ENCODE measurements around the gene IRX6. TPM values are rescaled to one million over a fixed set of nuclear protein-coding genes. Genes with fewer than 3 reads are reported as not detected.

IRX6 gene
- total RNA-seq, 2 donors from 2014 or later, result not detected

DNA sequence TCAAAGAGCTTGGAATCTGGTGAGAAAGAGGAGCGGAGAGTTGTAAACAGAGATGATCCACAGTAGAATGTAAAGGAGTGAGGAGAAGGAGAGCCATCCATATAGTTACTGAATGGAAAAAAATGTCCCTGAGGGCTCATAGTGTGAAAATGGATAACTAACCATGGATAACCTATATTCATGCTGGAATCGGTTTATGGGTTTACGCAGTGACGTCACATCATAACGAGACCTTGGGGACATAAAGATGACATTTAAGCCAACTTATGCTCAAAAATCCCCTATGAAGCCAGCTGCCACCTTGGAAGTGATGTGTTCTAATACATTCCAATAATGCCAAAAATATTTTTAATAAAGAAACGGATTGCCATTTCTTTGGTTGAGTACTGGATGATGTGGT lies 22.5 kb downstream of the IRX6 start:
- intact Hi-C loops (cut with DNase I), result no loop called here
- H3K27ac ChIP-seq, result no peak overlapping the region

DNA sequence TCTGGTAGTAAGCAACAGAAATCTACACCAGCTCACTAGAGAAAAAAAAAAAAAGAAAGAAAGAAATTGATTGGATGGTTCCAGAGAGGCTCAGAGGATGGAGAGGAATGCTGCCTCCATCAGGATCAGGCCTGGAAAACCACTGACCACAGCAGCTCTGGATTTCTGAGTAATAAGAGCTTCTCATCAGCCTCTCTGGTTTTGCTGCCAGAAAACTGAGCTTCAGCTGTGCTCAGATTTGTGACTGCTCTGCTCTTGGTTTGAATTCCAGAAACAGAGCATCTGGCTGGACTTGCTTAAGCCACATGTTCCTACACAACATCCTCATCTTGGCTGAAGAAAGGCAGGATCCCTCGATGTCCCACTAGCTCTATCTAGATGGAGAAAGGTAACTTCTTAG lies 25.9 kb downstream of the IRX6 start:
- Histone ChIP-seq H3K27ac (no peak overlapping the region), H3K9me3 (no peaks in the 10 kb centered on the region), H3K9ac (ENCODE audit: low read depth in 2 of 2, low read length in 2 of 2) (no peak overlapping the region), H3K4me3 (no peak overlapping the region), H3K4me1 (no peaks in the 10 kb centered on the region), H3K27me3 (no peaks in the 10 kb centered on the region), H3K36me3 (no peaks in the 10 kb centered on the region)
- no peak for DNase-seq
- TF ChIP-seq, protein P1, sequence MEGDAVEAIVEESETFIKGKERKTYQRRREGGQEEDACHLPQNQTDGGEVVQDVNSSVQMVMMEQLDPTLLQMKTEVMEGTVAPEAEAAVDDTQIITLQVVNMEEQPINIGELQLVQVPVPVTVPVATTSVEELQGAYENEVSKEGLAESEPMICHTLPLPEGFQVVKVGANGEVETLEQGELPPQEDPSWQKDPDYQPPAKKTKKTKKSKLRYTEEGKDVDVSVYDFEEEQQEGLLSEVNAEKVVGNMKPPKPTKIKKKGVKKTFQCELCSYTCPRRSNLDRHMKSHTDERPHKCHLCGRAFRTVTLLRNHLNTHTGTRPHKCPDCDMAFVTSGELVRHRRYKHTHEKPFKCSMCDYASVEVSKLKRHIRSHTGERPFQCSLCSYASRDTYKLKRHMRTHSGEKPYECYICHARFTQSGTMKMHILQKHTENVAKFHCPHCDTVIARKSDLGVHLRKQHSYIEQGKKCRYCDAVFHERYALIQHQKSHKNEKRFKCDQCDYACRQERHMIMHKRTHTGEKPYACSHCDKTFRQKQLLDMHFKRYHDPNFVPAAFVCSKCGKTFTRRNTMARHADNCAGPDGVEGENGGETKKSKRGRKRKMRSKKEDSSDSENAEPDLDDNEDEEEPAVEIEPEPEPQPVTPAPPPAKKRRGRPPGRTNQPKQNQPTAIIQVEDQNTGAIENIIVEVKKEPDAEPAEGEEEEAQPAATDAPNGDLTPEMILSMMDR (IDR thresholded peaks at IDR 0.05), result no peak
- intact Hi-C loops (cut with DNase I), result no loop called here

More for the DNA sequence above, 22.5 kb downstream of the IRX6 start:
- Histone ChIP-seq H3K4me1 (no peaks in the 10 kb centered on the region), H3K9me3 (no peaks in the 10 kb centered on the region), H3K4me3 (no peak overlapping the region), H3K36me3 (no peaks in the 10 kb centered on the region), H3K9ac (ENCODE audit: low read depth in 2 of 2, low read length in 2 of 2) (no peak overlapping the region), H3K27me3 (no peaks in the 10 kb centered on the region)
- no peak for DNase-seq
- TF ChIP-seq, protein P1 (IDR thresholded peaks at IDR 0.05), result no peak

DNA sequence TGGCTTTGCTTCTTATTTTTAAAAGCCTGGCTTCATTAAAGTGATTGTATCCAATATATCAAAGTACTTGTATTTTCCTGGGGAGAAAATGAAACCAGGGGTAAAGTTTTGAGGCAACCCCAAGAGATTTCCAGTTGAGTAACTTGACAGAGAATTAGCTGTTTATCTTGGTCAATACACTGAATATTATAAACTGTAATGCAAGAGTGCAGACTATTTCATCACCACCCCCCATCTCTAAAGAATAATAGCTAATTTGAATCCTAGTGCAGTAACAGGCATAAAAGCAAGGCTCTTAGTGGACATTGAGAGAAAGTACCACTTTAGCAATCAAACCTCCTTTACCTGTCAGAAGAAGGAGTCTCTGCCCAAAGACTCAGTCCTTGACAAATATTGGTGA lies 27.0 kb downstream of the IRX6 start:
- Histone ChIP-seq H3K9ac (ENCODE audit: low read depth in 2 of 2, low read length in 2 of 2) (no peak overlapping the region), H3K36me3 (no peaks in the 10 kb centered on the region), H3K4me3 (no peak overlapping the region), H3K27me3 (no peaks in the 10 kb centered on the region), H3K27ac (no peak overlapping the region), H3K9me3 (no peaks in the 10 kb centered on the region), H3K4me1 (no peaks in the 10 kb centered on the region)
- TF ChIP-seq, protein P1 (IDR thresholded peaks at IDR 0.05), result no peak
- intact Hi-C loops (cut with DNase I), result no loop called here
- DNase-seq, result no peak

DNA sequence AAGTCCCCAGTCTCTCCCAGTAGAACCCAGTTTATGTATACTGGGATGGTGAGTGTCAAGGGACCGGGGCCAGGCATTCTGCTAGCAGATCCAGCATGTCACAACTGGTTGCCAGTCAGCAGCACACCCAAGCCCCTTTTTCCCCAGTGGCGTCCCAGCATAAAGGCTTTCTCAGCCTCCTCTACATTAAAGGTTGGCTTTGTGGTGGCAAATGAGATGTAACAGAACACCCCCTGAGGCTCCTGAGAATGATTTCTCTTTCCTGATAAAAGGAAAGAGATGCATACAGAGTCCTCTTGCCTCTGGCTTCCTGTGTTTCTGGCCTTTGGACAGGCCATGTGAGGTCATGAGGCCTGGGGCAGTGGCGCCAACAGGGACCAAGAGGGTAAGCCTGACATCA lies 27.9 kb downstream of the IRX6 start:
- H3K4me1 ChIP-seq, result no peaks in the 10 kb centered on the region
- no peak overlapping the region for H3K4me3 ChIP-seq
- no peak for DNase-seq
- no peak overlapping the region for H3K27ac ChIP-seq
- H3K36me3 ChIP-seq, result no peaks in the 10 kb centered on the region
- no peaks in the 10 kb centered on the region for H3K9me3 ChIP-seq
- H3K27me3 ChIP-seq, result no peaks in the 10 kb centered on the region
- TF ChIP-seq, protein P1 (IDR thresholded peaks at IDR 0.05), result no peak
- H3K9ac ChIP-seq (ENCODE audit: low read depth in 2 of 2, low read length in 2 of 2), result no peak overlapping the region
- intact Hi-C loops (cut with DNase I), result no loop called here

DNA sequence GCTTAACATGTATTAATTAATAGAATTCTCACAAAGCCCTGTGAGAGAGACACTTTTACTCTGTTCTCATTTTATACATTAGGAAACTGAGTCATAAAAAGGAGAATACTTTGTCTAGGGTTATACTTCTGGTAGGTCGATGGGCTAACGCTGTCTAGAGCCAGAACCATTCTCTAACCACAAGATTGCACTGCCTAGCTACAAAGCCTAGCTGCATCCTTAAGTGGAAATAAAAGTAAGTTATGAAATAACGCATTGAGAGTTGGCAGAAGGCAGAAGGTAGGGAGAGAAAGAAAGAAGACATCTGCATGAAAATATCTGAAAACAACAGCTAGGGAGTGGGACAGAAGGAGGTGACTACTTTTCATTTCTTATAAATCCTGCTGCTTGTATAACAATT lies 33.2 kb downstream of the IRX6 start:
- intact Hi-C loops (cut with DNase I), result no loop called here
- TF ChIP-seq, protein P1 (IDR thresholded peaks at IDR 0.05), result no peak
- Histone ChIP-seq H3K4me3 (no peak overlapping the region), H3K9me3 (no peaks in the 10 kb centered on the region), H3K27me3 (no peaks in the 10 kb centered on the region), H3K36me3 (no peaks in the 10 kb centered on the region), H3K4me1 (no peaks in the 10 kb centered on the region), H3K9ac (ENCODE audit: low read depth in 2 of 2, low read length in 2 of 2) (no peak overlapping the region), H3K27ac (no peak overlapping the region)
- no peak for DNase-seq

DNA sequence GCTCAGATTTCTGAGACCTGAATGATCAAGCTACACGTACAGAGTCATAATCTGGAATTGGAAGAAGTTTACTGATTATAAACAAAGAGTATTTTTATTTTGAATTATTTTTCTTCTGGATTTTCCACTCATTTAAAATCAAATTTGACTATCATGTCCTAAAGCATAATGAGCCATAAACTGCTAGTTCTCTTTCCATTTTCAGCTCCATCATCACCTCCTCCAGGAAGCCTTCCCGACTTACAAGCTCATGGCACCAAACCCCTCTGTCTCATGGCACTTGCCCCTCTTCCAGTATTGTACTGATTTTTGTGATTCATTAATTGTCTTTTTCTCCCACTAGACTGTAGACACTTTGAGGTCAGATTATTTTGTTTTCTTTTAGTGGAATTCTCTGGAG lies 35.9 kb downstream of the IRX6 start:
- Histone ChIP-seq H3K27me3 (no peaks in the 10 kb centered on the region), H3K9ac (ENCODE audit: low read depth in 2 of 2, low read length in 2 of 2) (no peak overlapping the region), H3K27ac (no peak overlapping the region), H3K9me3 (no peaks in the 10 kb centered on the region), H3K4me1 (no peaks in the 10 kb centered on the region), H3K4me3 (no peak overlapping the region), H3K36me3 (no peaks in the 10 kb centered on the region)
- TF ChIP-seq, protein P1 (IDR thresholded peaks at IDR 0.05), result no peak
- intact Hi-C loops (cut with DNase I), result no loop called here
- DNase-seq, result no peak

Data from colonic mucosa (tissue), 4 donors.